HepG2 (cell line): Measurements from ENCODE around the gene GTF2F2. TPM values are rescaled to one million over a fixed set of nuclear protein-coding genes. Genes with fewer than 3 reads are reported as not detected.

Source experiments
- ATAC-seq: fragments of 200-7000 bp; cut with Tn5 transposase; 3 replicates; pipeline ENCODE4 v1.9.1; 2020; ENCODE audit warnings: mild to moderate bottlenecking, moderate library complexity
- BruUV-seq: library from RNA; stranded (reverse); fragments of 400-500 nt; replicated peaks from 2 replicates; lab custom pipeline; 2021; lab: Mats Ljungman, UMichigan
- CTCF ChIA-PET: fragments of 300-600 bp; formaldehyde crosslinking; extraction: SDS; loops from one replicate; lab custom pipeline; 2021; ENCODE audit warnings: low total read pairs, inconsistent platforms, low intra/inter-chr PET ratio; lab: Yijun Ruan, JAX
- POLR2A ChIA-PET: fragments of 350-600 bp; sonication (Branson Sonifier 250); formaldehyde crosslinking; loops from one replicate; lab custom pipeline; 2020; ENCODE audit warnings: antibody characterized with exemption, inconsistent platforms; lab: Yijun Ruan, JAX
- DNase-seq: peaks from one replicate; pipeline ENCODE4 v3.0.0-alpha.2; 2015; ENCODE audit warnings: low spot score
- FAIRE-seq: peaks from 3 replicates; lab custom pipeline; 2011; peaks lifted over from hg19 to GRCh38; lab: Jason Lieb, UNC
- H2AFZ ChIP-seq: one replicate; pipeline ENCODE4 v1.6.1; 2011; ENCODE audit warnings: low read length, inconsistent platforms
- H3K27ac ChIP-seq: fragments of 300-600 bp; 3 replicates; pipeline ENCODE4 v1.8.0; 2011; ENCODE audit warnings: mixed run types, mild to moderate bottlenecking, mixed read lengths, low read length, inconsistent platforms; ENCODE audit not compliant: insufficient read depth; ENCODE audit errors: extremely low read length
- H3K27me3 ChIP-seq, 2 experiments: fragments of 200-600 bp in 1 of 2; 2 replicates in 1 of 2; 3 replicates in 1 of 2; pipeline versions ENCODE4 v1.6.0 to v1.8.0; 2011; ENCODE audit warnings: low read length in 2 of 2, mild to moderate bottlenecking in 2 of 2, moderate library complexity in 2 of 2, inconsistent platforms in 1 of 2; ENCODE audit not compliant: insufficient read depth in 2 of 2, control insufficient read depth in 1 of 2
- H3K36me3 ChIP-seq, 2 experiments: fragments of 200-600 bp in 1 of 2; replicated peaks in 1 of 2; 2 replicates in 1 of 2; 3 replicates in 1 of 2; pipeline versions ENCODE4 v1.5.1 to v1.8.0; 2011; ENCODE audit warnings: low read length in 2 of 2, inconsistent platforms in 1 of 2; ENCODE audit not compliant: insufficient read depth in 2 of 2, control insufficient read depth in 1 of 2
- H3K4me1 ChIP-seq: 2 replicates; pipeline ENCODE4 v1.5.1; 2012; ENCODE audit warnings: low read length, inconsistent platforms; ENCODE audit not compliant: insufficient read depth
- H3K4me2 ChIP-seq: 2 replicates; pipeline ENCODE4 v1.6.0; 2011; ENCODE audit warnings: low read depth, low read length, inconsistent platforms
- H3K4me3 ChIP-seq, 3 experiments: fragments of 200-600 bp in 1 of 3; sonication (generic), shearing (Covaris generic) in 1 of 3; replicated peaks in 1 of 3; 2 replicates each; pipeline ENCODE4 v1.5.1; 2011 to 2016; ENCODE audit warnings: low read length in 3 of 3, inconsistent platforms in 2 of 3, low read depth in 2 of 3, mild to moderate bottlenecking in 2 of 3, control low read depth in 1 of 3, mixed read lengths in 1 of 3; ENCODE audit not compliant: insufficient read depth in 1 of 3
- H3K79me2 ChIP-seq: one replicate; pipeline ENCODE4 v1.6.1; 2011; ENCODE audit warnings: low read length, inconsistent platforms; ENCODE audit not compliant: insufficient read depth
- H3K9ac ChIP-seq: 2 replicates; pipeline ENCODE4 v1.6.0; 2011; ENCODE audit warnings: mild to moderate bottlenecking, low read depth, low read length, inconsistent platforms; ENCODE audit not compliant: insufficient read depth
- H3K9me3 ChIP-seq: 2 replicates; pipeline ENCODE4 v1.5.1; 2012; ENCODE audit warnings: mild to moderate bottlenecking, low read length
- H4K20me1 ChIP-seq: 2 replicates; pipeline ENCODE4 v1.6.0; 2011; ENCODE audit warnings: inconsistent platforms, mild to moderate bottlenecking, low read length, moderate library complexity; ENCODE audit not compliant: insufficient read depth
- ATAD3A ChIP-seq: sonication (generic); formaldehyde crosslinking; IDR thresholded peaks from 2 replicates; pipeline ENCODE4 v1.4.0; 2020; ENCODE audit warnings: missing genetic modification reagents
- DMTF1 ChIP-seq: sonication (generic); formaldehyde crosslinking; IDR thresholded peaks from 2 replicates; pipeline ENCODE4 v1.4.0; 2020; ENCODE audit warnings: mild to moderate bottlenecking, missing genetic modification reagents
- TARDBP ChIP-seq: sonication (generic); formaldehyde crosslinking; IDR thresholded peaks from 2 replicates; pipeline ENCODE4 v1.8.0; 2022; ENCODE audit warnings: mild to moderate bottlenecking, missing genetic modification reagents
- ZMYM2 ChIP-seq: sonication (generic); formaldehyde crosslinking; IDR thresholded peaks from 2 replicates; pipeline ENCODE4 v1.8.0; 2022; ENCODE audit warnings: mild to moderate bottlenecking, missing genetic modification reagents
- ZNF496 ChIP-seq: sonication (generic); formaldehyde crosslinking; IDR thresholded peaks from 2 replicates; pipeline ENCODE4 v1.8.1; 2023; ENCODE audit warnings: mild to moderate bottlenecking, moderate library complexity, missing genetic modification reagents; ENCODE audit not compliant: insufficient replicate concordance
- ZNF562 ChIP-seq: sonication (generic); formaldehyde crosslinking; IDR thresholded peaks from 2 replicates; pipeline ENCODE4 v1.8.0; 2022; ENCODE audit warnings: missing genetic modification reagents, borderline replicate concordance
- ZNF614 ChIP-seq: IDR thresholded peaks from 2 replicates; pipeline ENCODE4 v1.6.1; 2018; ENCODE audit warnings: missing biosample characterization, missing genetic modification reagents, inconsistent platforms, borderline replicate concordance
- ZNF740 ChIP-seq: sonication (generic); formaldehyde crosslinking; IDR thresholded peaks from 2 replicates; pipeline ENCODE4 v1.4.0; 2020; ENCODE audit warnings: missing genetic modification reagents
- ZNF776 ChIP-seq: sonication (generic); formaldehyde crosslinking; IDR thresholded peaks from 2 replicates; pipeline ENCODE4 v1.4.0; 2020; ENCODE audit warnings: mild to moderate bottlenecking, missing genetic modification reagents
- WGBS: methylation state at CpG from one replicate; pipeline ENCODE4 v1.1.6; 2017; ENCODE audit warnings: low lambda C conversion rate; 5-methylcytosine and 5-hydroxymethylcytosine counted together
- in situ Hi-C: cut with HindIII; loops from 2 replicates; pipeline ENCODE4 v1.10.0; 2017; ENCODE audit warnings: low pct_unique_long_range_greater_than_20kb; ENCODE audit not compliant: extremely low pct_ligation_motif_present
- intact Hi-C: fragments of 100-400 bp; cut with micrococcal nuclease; formaldehyde crosslinking; loops from one replicate; pipeline ENCODE4 v1.10.0; 2022; ENCODE audit not compliant: unreplicated experiment
- polyA plus RNA-seq, 8 experiments: library from polyadenylated mRNA; depleted of rRNA in 3 of 8; stranded (reverse) in 7 of 8; unstranded in 1 of 8; fragments of >200 nt; fragmentation: Illumina TruSeq in 4 of 8; extraction: Trizol in 4 of 8; gene quantifications; 2 replicates each; pipeline versions ENCODE4 v1.2.1 to v1.2.3, GENCODE V29; 2011 to 2016; ENCODE audit warnings: low read depth in 4 of 8, missing spikeins in 1 of 8, mixed read lengths in 1 of 8; ENCODE audit not compliant: insufficient read depth in 1 of 8
- total RNA-seq, 5 experiments: library from RNA; depleted of rRNA; stranded (reverse); fragments of >200 nt; fragmentation: Illumina TruSeq; extraction: Trizol; gene quantifications; 2 replicates each; pipeline ENCODE4 v1.2.3, GENCODE V29; 2016; ENCODE audit warnings: low read depth in 1 of 5

GTF2F2 gene
- total and polyA plus RNA-seq, 2 of the 13 experiments (the other 11 are each of a cell fraction or from before 2014, with no cell fraction given), result 10.6 to 32.8 TPM

GRCh38 chr13:45232591-45232990, 112.3 kb downstream of the GTF2F2 start:
- 92% methylated on average over 2 of the region's 2 CpGs for WGBS
- Histone ChIP-seq H3K4me3 (no peak overlapping the region), H2AFZ (no peak overlapping the region), H3K9me3 (no peaks in the 10 kb centered on the region), H3K4me1 (peaks cover 7% of the 10 kb centered on the region; the same call in 1 of the 2 replicates), H3K79me2 (no peaks in the 10 kb centered on the region), H3K27me3 (no peaks in the 10 kb centered on the region), H4K20me1 (no peaks in the 10 kb centered on the region), H3K9ac (no peak overlapping the region), H3K4me2 (no peak overlapping the region), H3K27ac (no peak overlapping the region), H3K36me3 (no peaks in the 10 kb centered on the region)
- DNase-seq (no peak), FAIRE-seq (no peak), ATAC-seq (no peak)
- in situ Hi-C loops (no loop called here), intact Hi-C loops (no loop called here)
- no peak for TF ChIP-seq ZNF614 (CRISPR knock-in tag)
- no peak for TF ChIP-seq TARDBP (CRISPR knock-in tag)
- TF ChIP-seq ZMYM2 (CRISPR knock-in tag), result no peak
- no peak for TF ChIP-seq DMTF1
- no peak for TF ChIP-seq ATAD3A (CRISPR knock-in tag)
- TF ChIP-seq ZNF496 (CRISPR knock-in tag), result no peak
- no peak for TF ChIP-seq ZNF562 (CRISPR knock-in tag)
- TF ChIP-seq ZNF740 (CRISPR knock-in tag), result no peak
- no peak for TF ChIP-seq ZNF776
- no TSS peak for BruUV-seq
- CTCF ChIA-PET, result no interaction called here
- POLR2A ChIA-PET, result no interaction called here
